ENCODE data around the gene TNS1.

GRCh38 chr2:217899231-217900009 lies 103.4 kb downstream of the TNS1 start:
- peak; percentile 37 to 70 (median 58) for TF ChIP-seq CTCF (IDR thresholded peaks at IDR 0.05)
- TF ChIP-seq POLR2A (IDR thresholded peaks at IDR 0.05): no peak
